OCI-LY3 (cell line): ENCODE data around the gene PJA2.

Source experiments
- H2AFZ ChIP-seq: fragments of 200-600, 300-600 bp; shearing (Covaris generic); 2 replicates; pipeline ENCODE4 v1.6.0; 2014; ENCODE audit warnings: antibody characterized with exemption, low read depth, low read length
- H3K27ac ChIP-seq: fragments of 200-600, 300-600 bp; sonication (generic); 2 replicates; pipeline ENCODE4 v1.5.1; 2014; ENCODE audit warnings: mild to moderate bottlenecking, low read length, moderate library complexity, mixed read lengths
- H3K27me3 ChIP-seq: fragments of 200-600, 300-600 bp; sonication (generic); 2 replicates; pipeline ENCODE4 v1.6.1; 2014; ENCODE audit warnings: low read depth, low read length, mixed read lengths
- H3K36me3 ChIP-seq: fragments of 200-600, 300-600 bp; sonication (generic); replicated peaks from 2 replicates; pipeline ENCODE3; 2014; ENCODE audit warnings: low read depth, low read length, mixed read lengths
- H3K4me1 ChIP-seq: fragments of 300-600, 200-600 bp; sonication (generic); 2 replicates; pipeline ENCODE4 v1.6.1; 2014; ENCODE audit warnings: low read length, mixed read lengths
- H3K4me2 ChIP-seq: fragments of 200-600, 300-600 bp; sonication (generic); 2 replicates; pipeline ENCODE4 v1.6.1; 2014; ENCODE audit warnings: low read length, mixed read lengths
- H3K4me3 ChIP-seq: fragments of 300-600, 200-600 bp; sonication (generic); 2 replicates; pipeline ENCODE4 v1.5.1; 2014; ENCODE audit warnings: antibody characterized with exemption, mild to moderate bottlenecking, low read length, moderate library complexity
- H3K79me2 ChIP-seq: fragments of 300-600, 200-600 bp; shearing (Covaris generic); 2 replicates; pipeline ENCODE4 v1.6.1; 2014; ENCODE audit warnings: mild to moderate bottlenecking, low read length, mixed read lengths
- H3K9ac ChIP-seq: fragments of 300-600, 200-600 bp; shearing (Covaris generic); 2 replicates; pipeline ENCODE4 v1.6.0; 2014; ENCODE audit warnings: mild to moderate bottlenecking, low read length, moderate library complexity
- H3K9me3 ChIP-seq: fragments of 200-600, 300-600 bp; shearing (Covaris generic); 2 replicates; pipeline ENCODE4 v1.6.1; 2014; ENCODE audit warnings: low read length, mixed read lengths; ENCODE audit not compliant: insufficient read depth
- H4K20me1 ChIP-seq: fragments of 200-600, 300-600 bp; sonication (generic); 2 replicates; pipeline ENCODE4 v1.6.1; 2016; ENCODE audit warnings: low read length, mixed read lengths; ENCODE audit not compliant: insufficient read depth
- CTCF ChIP-seq: fragments of 200-600, 300-600 bp; sonication (generic); IDR thresholded peaks from 2 replicates; pipeline ENCODE4 v1.5.1; 2014; ENCODE audit warnings: antibody characterized with exemption, low read length, low read depth
- EZH2phosphoT487 ChIP-seq: fragments of 200-600 bp; shearing (Covaris generic); IDR thresholded peaks from 2 replicates; pipeline ENCODE4 v1.6.1; 2018; ENCODE audit warnings: antibody characterized with exemption, mixed run types, low read depth

Gene PJA2

GRCh38 chr5:109370343-109370742, 39.4 kb downstream of the PJA2 start:
- H3K9me3 ChIP-seq: no peaks in the 10 kb centered on the region
- no peak overlapping the region for H3K4me2 ChIP-seq
- peaks cover 14% of the 10 kb centered on the region for H3K36me3 ChIP-seq
- no peaks in the 10 kb centered on the region for H3K27me3 ChIP-seq
- H4K20me1 ChIP-seq: peaks cover 4% of the 10 kb centered on the region; the same call in 1 of the 2 replicates
- TF ChIP-seq CTCF: no peak
- H3K4me3 ChIP-seq: no peak overlapping the region
- no peak overlapping the region for H3K27ac ChIP-seq
- H3K9ac ChIP-seq: no peak overlapping the region
- H3K79me2 ChIP-seq: no peaks in the 10 kb centered on the region
- no peak overlapping the region for H2AFZ ChIP-seq
- no peaks in the 10 kb centered on the region for H3K4me1 ChIP-seq

- Histone ChIP-seq H3K36me3 (peaks cover 14% of the 10 kb centered on the region), H3K27me3 (no peaks in the 10 kb centered on the region), H4K20me1 (no peaks in the 10 kb centered on the region), H2AFZ (no peak overlapping the region), H3K9ac (no peak overlapping the region), H3K4me2 (no peak overlapping the region), H3K9me3 (no peaks in the 10 kb centered on the region), H3K79me2 (no peaks in the 10 kb centered on the region), H3K4me3 (no peak overlapping the region), H3K4me1 (no peaks in the 10 kb centered on the region), H3K27ac (no peak overlapping the region)
- TF ChIP-seq EZH2phosphoT487 (no peak), CTCF (no peak)
These were observed 44.1 kb downstream of the PJA2 start for GRCh38 chr5:109365653-109366052.

- H4K20me1 ChIP-seq: no peaks in the 10 kb centered on the region
- TF ChIP-seq EZH2phosphoT487: no peak
- no peak for TF ChIP-seq CTCF
- H3K36me3 ChIP-seq: peaks cover 14% of the 10 kb centered on the region
- no peaks in the 10 kb centered on the region for H3K27me3 ChIP-seq
- H3K9ac ChIP-seq: no peak overlapping the region
- H2AFZ ChIP-seq: no peak overlapping the region
- no peaks in the 10 kb centered on the region for H3K9me3 ChIP-seq
- H3K27ac ChIP-seq: no peak overlapping the region
- H3K4me3 ChIP-seq: no peak overlapping the region
- H3K79me2 ChIP-seq: no peaks in the 10 kb centered on the region
- H3K4me1 ChIP-seq: no peaks in the 10 kb centered on the region
- H3K4me2 ChIP-seq: no peak overlapping the region
These were observed 44.8 kb downstream of the PJA2 start for GRCh38 chr5:109364977-109365376.

- H3K27ac ChIP-seq: no peak overlapping the region
- TF ChIP-seq EZH2phosphoT487: no peak
- no peak for TF ChIP-seq CTCF
- H3K36me3 ChIP-seq: no peaks in the 10 kb centered on the region
- no peaks in the 10 kb centered on the region for H3K79me2 ChIP-seq
- H2AFZ ChIP-seq: no peak overlapping the region
- H3K9ac ChIP-seq: no peak overlapping the region
- no peaks in the 10 kb centered on the region for H3K9me3 ChIP-seq
- H3K4me3 ChIP-seq: no peak overlapping the region
- H4K20me1 ChIP-seq: no peaks in the 10 kb centered on the region
- no peaks in the 10 kb centered on the region for H3K4me1 ChIP-seq
- no peak overlapping the region for H3K4me2 ChIP-seq
- H3K27me3 ChIP-seq: no peaks in the 10 kb centered on the region
These were observed 50.1 kb downstream of the PJA2 start for GRCh38 chr5:109359642-109360041.
